RPMI7951 (cell line): ENCODE measurements around the gene PGC. TPM values are rescaled to one million over a fixed set of nuclear protein-coding genes. Genes with fewer than 3 reads are reported as not detected.

Experiments used
- DNase-seq: peaks from one replicate; pipeline ENCODE4 v3.0.0-alpha.2; 2012; ENCODE audit warnings: low read depth
- total RNA-seq: library from RNA; depleted of rRNA; stranded (reverse); fragments of >200 nt; shearing (Covaris generic); gene quantifications from 2 replicates; pipeline ENCODE4 v1.2.3, GENCODE V29; 2014; rRNA removed

The PGC gene
- total RNA-seq, result not detected in 2 replicates

DNA sequence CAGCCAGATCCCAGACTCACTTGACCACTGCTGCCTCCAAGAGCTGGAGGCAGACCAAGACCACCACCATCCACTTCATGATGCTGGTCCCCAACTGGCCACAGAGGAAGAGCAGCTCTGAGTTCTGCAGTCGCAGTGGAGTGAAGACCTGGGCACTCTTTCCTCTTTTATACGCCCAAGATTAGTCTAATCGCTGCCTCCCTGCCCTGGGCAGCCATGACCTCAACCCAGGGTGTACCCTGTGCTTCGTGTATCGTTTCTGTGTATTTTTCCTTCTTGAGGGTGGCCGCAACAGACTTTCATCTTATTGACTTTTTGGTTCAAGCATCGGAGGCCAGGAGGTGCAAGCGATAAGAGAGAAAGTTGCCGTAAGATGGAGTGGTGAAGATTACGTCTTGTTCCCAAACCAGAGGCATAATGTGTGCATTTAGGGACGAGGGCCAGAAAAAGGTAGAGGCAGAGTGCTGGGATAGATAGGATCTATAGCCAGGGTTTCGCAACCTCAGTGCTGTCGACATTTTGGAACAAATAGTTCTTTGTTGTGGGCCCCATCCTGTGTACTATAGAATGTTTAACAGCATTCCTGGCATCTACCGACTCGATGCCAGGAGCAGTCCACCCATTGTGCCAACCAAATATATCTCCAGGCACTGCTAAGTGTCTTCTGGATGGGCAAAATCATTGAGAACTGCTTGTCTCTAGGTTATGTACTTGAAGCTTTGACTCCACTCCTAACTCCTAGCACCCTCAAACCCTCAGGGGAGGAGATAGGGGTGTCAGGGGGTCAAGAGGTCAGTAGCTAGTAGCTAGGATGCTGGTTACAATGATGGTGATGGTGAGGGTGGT is at the start of gene PGC:
Gene PGC (minus strand): TSS at position 142 of the 846 bp plus-strand sequence. CDS start 63 bp downstream, at position 79.
- no peak for DNase-seq

GRCh38 chr6:41796474-41796873 is 49.3 kb upstream of the PGC start:
- no peak for DNase-seq

GRCh38 chr6:41791984-41792383 is 44.8 kb upstream of the PGC start:
- DNase-seq, result no peak

GRCh38 chr6:41791305-41791704 is 44.1 kb upstream of the PGC start:
- no peak for DNase-seq

DNA sequence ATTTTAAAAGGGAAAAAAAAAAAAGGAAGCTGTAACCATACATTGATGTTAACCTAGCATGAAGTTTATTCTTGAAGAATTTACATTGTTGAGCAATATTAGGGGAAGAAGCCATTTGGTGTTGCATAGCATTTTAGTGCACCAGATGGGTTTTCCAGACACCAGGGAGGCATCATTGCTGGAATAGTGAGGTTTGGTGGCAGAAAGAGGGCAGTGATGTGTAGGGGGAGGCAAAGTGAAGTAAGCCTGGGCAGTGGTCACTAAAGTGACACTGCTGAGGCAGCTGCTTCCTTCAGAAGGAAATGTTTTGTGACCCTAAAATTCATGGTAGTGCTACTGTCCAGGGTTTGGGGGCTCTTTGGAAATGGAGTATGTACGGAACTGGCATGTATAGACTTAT is 42.8 kb upstream of the PGC start:
- DNase-seq, result no peak

DNA sequence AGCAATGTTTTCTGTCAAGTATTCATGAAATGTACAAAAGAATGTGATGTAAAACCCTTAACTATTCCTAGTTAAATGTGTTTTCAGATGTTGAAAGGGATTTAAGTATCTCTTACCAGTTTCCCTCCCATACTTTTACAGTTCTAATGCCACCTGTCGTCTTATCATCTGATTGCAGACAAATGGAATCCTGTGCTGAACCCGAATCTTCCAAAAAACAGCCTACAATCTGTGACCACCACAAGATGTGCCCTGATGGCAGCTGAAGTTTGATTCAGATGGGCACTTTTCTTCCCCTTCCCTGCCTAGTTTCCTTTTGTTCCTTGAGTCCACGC is 42.2 kb upstream of the PGC start:
- DNase-seq, result no peak

DNA sequence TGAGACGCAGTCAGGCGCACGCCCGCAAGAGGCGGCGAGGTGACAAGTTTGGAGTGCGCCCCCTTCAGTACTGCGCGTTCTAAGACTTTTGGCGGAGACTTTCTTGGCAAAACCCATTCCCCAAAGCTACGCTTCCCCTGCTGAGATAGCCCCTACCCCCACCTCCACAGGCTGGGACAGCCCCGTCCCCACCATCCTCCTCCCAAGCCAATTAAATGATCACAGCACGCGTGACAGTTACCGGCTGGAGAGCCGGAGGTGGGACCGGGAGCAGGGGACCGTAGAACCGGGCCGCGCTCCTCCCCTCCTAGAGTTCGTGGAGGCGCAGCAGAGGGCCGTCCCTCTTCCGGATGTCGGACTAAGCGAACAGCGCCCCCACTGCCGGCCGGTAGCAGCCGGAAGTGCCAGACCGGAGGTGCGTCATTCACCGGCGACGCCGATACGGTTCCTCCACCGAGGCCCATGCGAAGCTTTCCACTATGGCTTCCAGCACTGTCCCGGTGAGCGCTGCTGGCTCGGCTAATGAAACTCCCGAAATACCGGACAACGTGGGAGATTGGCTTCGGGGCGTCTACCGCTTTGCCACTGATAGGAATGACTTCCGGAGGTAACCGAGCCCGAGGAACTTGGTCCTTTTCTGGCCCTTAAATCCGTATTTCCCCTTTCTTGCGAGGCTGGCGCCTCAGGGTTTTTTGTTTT is 40.2 kb upstream of the PGC start, which contains the start of gene TOMM6:
Gene TOMM6 (plus strand): TSS at position 476 of the 699 bp plus-strand sequence. CDS start 4 bp downstream, at position 480.
- DNase-seq, result peak; percentile 91

DNA sequence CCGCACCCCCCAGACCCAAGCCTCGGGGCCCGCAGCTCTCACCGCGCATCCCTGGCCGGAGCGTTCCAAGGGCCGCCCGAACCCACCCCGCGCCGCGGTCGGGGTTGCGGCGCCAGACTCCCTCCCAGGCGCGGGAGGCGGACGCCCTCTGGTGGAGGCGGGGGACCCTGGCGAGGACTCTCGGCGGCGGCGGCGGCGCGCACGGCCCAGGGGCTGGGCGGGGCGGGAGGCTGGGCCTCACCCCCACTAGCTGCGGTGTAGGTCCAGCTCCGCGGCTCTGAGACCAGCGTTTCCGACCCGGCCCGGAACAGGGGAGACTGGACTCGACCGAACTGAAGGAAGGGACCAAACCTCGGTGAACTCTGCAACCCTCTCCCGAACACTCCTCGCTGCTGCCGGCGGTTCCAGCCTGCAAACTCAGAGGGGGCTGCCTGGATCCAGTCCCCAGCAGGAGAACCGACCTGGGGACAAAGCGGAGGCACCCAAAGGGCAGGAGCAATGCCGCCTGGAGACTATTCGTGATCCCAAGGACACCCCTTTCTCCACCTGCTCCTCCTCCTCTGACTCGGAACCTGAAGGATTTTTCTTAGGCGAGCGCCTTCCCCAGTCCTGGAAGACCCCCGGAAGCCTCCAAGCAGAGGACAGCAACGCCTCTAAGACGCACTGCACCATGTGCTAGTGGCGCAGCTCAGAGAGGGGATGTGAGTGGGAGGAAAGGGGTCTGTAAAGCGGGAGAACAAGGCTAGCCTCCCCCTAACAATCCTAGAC is 39.4 kb upstream of the PGC start:
- peak; percentile 77 for DNase-seq

DNA sequence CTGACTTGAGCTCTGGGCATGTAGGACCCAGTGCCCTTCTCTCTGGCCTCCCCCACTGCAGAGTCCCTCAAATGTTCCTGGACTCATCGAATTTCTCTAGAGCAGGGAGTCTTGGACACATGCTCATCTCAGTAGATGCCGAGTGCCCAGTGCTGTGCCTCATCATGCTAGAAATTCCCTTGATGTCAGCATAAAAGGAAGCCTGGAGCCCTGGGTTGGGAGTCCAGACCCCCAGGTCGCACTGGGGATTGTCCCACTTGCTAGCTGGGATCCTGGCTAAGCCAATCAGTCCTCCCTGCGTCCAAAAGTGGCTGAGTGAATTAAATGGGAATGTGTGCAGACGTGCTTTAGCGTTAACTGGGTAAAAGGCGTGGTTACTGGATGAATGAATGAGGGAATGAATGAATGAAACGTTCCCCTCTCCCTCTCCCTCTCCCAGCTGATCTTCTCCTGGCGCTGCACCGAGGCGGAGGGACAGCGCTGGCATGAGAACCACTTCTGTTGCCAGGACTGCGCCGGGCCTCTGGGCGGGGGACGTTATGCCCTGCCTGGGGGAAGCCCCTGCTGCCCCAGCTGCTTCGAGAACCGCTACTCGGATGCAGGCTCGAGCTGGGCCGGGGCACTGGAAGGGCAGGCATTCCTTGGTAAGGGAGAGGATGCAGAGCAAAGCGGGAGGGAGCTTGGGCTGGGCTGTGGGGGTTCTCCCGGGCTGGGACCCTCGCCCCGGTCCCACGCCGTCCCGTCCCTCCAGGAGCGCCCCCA is 38.7 kb upstream of the PGC start:
- DNase-seq, result peak; percentile 23

DNA sequence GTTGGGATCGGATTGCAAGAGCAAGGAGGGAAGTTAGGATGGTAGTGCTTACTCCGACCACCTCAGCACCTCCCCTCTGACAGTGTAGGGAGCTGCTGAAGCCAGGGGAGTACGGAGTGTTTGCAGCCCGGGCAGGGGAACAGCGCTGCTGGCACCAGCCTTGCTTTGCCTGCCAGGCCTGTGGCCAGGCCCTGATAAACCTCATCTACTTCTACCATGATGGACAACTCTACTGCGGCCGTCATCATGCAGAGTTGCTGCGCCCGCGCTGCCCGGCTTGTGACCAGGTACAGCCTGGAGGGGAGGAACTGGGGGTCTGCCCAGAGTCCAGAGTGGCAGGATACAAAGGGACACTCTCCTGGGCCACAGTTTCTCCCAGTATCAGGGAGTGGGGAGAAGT is 38.1 kb upstream of the PGC start:
- no peak for DNase-seq

DNA sequence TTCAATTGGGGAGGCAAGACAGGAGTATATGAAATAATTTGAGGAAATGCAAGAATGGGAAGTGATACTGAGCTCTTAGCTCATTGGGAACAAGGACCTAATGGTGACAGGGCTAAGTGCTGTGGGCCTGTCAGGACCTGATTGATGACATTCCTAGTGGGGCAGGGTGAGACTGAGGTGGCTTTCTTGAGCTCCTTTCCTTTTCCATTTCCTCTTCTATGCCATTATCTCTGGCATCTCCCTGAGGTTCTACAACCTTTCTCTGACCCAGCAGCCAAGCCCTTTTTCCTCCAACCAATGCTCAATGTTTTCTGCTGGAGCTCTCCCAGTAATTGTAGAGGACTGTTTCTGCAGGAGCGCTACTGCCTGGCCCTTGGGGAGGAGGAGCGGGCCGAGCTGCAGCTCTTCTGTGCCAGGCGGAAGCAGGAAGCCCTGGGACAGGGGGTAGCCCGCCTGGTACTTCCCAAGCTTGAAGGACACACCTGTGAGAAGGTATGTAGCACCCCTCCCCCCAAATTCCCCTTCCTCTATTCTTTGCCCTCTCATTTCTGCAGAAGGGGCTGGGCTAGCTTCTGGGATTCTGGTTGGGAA is 37.5 kb upstream of the PGC start:
- no peak for DNase-seq

DNA sequence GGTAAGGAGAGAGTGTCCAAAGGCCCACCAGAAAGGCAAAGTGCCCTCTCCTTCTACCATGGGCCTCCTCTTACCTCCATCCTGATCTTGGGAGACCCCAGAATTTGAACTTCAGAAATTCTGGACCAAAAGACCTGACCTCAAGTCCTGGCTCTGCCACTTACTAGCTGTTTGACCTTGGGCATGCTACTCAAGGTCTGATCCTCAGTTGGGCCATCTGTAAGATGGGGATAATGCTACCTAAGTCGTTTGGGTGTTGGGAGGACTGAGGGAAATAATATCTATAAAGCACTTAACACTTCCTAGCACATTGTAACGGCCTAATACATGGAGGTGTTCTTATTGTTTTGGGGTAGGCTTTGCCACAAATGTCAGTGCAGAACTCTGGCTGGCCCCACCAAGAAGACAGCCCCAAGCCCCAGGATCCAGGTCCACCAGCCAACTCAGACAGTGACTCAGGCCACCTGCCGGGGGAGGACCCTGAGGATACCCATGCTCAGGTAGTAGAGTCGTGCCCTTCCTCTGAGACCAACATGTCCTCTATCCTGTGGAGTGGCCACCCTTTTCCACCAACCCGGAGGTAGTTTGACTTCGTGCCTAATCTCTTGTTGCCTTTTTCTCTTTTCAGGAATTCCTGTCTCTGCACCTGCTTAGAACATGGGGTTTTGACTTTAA is 36.0 kb upstream of the PGC start:
- no peak for DNase-seq

- DNase-seq, result no peak
Measured at GRCh38 chr6:41781366-41781730, 34.2 kb upstream of the PGC start.

DNA sequence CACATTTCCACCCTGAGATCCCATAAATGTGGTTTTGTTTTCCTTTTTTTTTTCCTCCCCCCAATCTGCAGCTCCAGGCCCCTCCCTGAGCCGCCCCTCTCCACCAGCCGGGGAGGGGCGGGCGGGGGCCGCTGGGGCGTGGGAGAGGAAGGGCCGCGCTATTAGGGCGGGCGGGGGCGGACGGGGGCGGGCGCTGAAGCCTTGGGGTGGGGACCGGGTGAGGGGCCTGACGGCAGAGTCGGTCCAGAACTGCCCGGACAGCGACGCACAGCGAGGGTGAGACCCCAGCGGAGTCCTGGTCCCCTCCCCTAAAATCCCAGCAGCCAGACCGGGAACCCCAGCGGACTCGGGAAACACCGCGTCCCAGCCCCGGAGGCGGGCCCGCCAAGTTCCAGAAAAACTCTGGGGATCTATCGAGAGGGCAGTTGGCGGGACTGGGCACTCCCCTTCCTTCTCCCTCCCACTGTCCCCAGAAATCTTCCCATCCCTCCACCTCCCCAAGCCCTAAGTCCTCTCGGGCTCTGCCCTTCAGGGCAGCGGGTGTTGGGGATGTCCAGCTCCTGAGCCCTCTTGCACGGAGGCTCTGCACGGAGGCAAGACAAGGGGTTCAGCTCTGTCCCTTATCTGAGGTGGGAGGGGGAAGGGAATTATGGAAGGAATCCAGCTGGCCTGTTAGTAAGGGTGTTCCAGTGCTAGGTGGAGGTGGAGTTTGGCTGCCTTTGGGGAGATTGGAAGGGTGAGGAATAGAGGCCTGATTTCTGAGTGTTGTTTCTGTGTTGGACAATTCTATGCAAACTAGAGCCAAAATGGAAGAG is 33.6 kb upstream of the PGC start, which contains the start of gene PRICKLE4:
Gene PRICKLE4 (plus strand): TSS at position 232 of the 815 bp plus-strand sequence. CDS start 2,692 bp downstream, outside the sequence.
- DNase-seq, result peak; percentile 44

GRCh38 chr6:41779788-41780550 is 32.8 kb upstream of the PGC start, which contains the start of gene FRS3:
TSS of gene FRS3 (minus strand) at chr6:41779900. CDS start at chr6:41776987, 2,913 bp downstream.
- peak; percentile 89 for DNase-seq

- DNase-seq, result no peak
Measured at GRCh38 chr6:41779336-41779735, 32.1 kb upstream of the PGC start.

- DNase-seq, result no peak
Measured at GRCh38 chr6:41778895-41779294, 31.7 kb upstream of the PGC start.

DNA sequence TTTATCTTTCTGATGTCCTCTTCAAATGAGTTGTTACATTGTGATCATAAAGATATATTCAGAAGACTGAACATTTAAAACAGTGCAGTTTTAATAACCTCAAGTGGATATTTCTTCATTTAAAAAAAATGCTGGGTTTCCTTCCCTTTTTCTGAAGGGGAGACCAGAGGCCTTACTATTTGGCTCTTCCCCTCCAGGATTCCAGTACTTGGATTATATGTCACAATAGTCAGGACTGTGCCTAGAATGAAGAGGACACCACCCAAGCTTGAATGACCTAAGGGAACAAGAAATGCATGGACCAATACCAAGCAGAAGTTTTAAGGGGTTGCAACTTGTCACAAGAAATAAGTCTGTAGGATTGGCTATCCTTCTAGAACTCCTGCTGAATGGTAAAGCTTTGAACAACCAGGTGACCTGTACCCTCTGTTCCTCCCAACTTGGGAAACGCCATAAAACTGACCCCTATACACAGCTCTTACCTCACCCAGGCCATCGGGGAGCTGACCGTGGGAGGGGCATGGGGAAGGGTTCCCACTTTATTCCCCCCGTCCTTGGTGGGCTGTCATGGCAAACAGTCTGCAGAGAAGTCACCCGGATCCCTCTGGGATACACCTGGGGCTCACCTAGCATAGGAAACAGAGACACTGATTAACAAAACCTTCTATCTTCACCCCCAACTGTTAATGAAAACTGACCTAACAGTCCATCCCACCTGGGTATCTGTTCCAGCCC is 30.5 kb upstream of the PGC start:
- no peak for DNase-seq
